K562 (cell line): ENCODE data around the gene PSMB7.

ENCODE experiments used
- BCL6 ChIP-seq: fragments of 250-450 bp; sonication (Bioruptor Pico); IDR thresholded peaks from 2 replicates; pipeline ENCODE4 v1.4.0; 2020
- CBFA2T2 ChIP-seq: fragments of 450-650 bp; conservative IDR thresholded peaks from 2 replicates; pipeline ENCODE4 v1.6.1; 2017; ENCODE audit warnings: mild to moderate bottlenecking
- CBFB ChIP-seq: sonication (generic); formaldehyde crosslinking; IDR thresholded peaks from 2 replicates; pipeline ENCODE4 v1.4.0; 2020; ENCODE audit warnings: mild to moderate bottlenecking, missing genetic modification reagents
- CTCF ChIP-seq, 3 experiments: IDR thresholded peaks in 2 of 3; conservative IDR thresholded peaks in 1 of 3; 2 replicates each; pipeline ENCODE4 v1.5.1; 2011 to 2012; ENCODE audit warnings: low read length in 3 of 3, mild to moderate bottlenecking in 3 of 3, control low read depth in 2 of 3, improper control_type of control experiment in 1 of 3, inconsistent platforms in 1 of 3, low read depth in 1 of 3, mixed read lengths in 1 of 3, moderate library complexity in 1 of 3; ENCODE audit not compliant: insufficient read depth in 2 of 3
- ELF1 ChIP-seq: fragments of 200-800 bp; sonication (Bioruptor generic); IDR thresholded peaks from 2 replicates; pipeline ENCODE4 v1.6.1; 2016; ENCODE audit warnings: missing genetic modification characterization, missing compliant biosample characterization
- HDAC1 ChIP-seq, 2 experiments: fragments of 450-650 bp; IDR thresholded peaks; 2 replicates each; pipeline ENCODE4 v1.6.1; 2016 to 2017; ENCODE audit warnings: inconsistent platforms in 1 of 2, mild to moderate bottlenecking in 1 of 2, moderate library complexity in 1 of 2
- MAFG ChIP-seq: fragments of 450-650 bp; conservative IDR thresholded peaks from 2 replicates; pipeline ENCODE4 v1.6.1; 2016; ENCODE audit warnings: missing genetic modification characterization, missing compliant biosample characterization
- POLR2A ChIP-seq: fragments of 450-650 bp; conservative IDR thresholded peaks from 2 replicates; pipeline ENCODE4 v1.6.1; 2016
- RFX5 ChIP-seq: IDR thresholded peaks from 2 replicates; pipeline ENCODE4 v1.6.1; 2011; ENCODE audit warnings: low read depth, mild to moderate bottlenecking, improper control_type of control experiment, low read length
- SNIP1 ChIP-seq: fragments of 450-650 bp; IDR thresholded peaks from 2 replicates; pipeline ENCODE4 v1.7.1; 2017; ENCODE audit warnings: low read depth, mild to moderate bottlenecking
- STAT5A ChIP-seq: IDR thresholded peaks from 2 replicates; pipeline ENCODE4 v1.6.1; 2012; ENCODE audit warnings: low read length, inconsistent platforms, borderline replicate concordance
- YY1 ChIP-seq, 3 experiments: IDR thresholded peaks; 2 replicates each; pipeline ENCODE4 v1.6.1; 2011; ENCODE audit warnings: low read length in 2 of 3, mild to moderate bottlenecking in 2 of 3, moderate library complexity in 2 of 3, borderline replicate concordance in 1 of 3, control low read depth in 1 of 3, low read depth in 1 of 3; ENCODE audit not compliant: insufficient read depth in 3 of 3, insufficient replicate concordance in 2 of 3, control insufficient read depth in 1 of 3, insufficient read length in 1 of 3; ENCODE audit errors: extremely low read depth in 1 of 3
- ZNF586 ChIP-seq: fragments of 450-650 bp; formaldehyde crosslinking; conservative IDR thresholded peaks from 2 replicates; pipeline ENCODE4 v1.4.0; 2020; ENCODE audit warnings: mild to moderate bottlenecking, moderate library complexity

- TF ChIP-seq ELF1 (tag) (no peak), CBFA2T2 (no peak), CTCF (IDR thresholded peaks at IDR 0.05 in 2 of 3, conservative IDR thresholded peaks at IDR 0.05 in 1 of 3; ENCODE audit: insufficient read depth in 2 of 3, low read depth in 1 of 3, low read length in 3 of 3) (no peak), SNIP1 (no peak), CBFB (CRISPR knock-in tag) (no peak), YY1 (IDR thresholded peaks at IDR 0.05; ENCODE audit: borderline replicate concordance in 1 of 3, control insufficient read depth in 1 of 3, extremely low read depth in 1 of 3, insufficient read depth in 3 of 3, insufficient read length in 1 of 3, insufficient replicate concordance in 2 of 3, low read depth in 1 of 3, low read length in 2 of 3) (no peak), POLR2A (no peak), STAT5A (no peak), RFX5 (no peak), HDAC1 (IDR thresholded peaks at IDR 0.05) (no peak), BCL6 (CRISPR knock-in tag) (no peak), MAFG (tag) (no peak), ZNF586 (CRISPR knock-in tag) (no peak)
These were observed 27.6 kb upstream of the PSMB7 start for GRCh38 chr9:124442826-124443225.
